GM12878 (cell line): ENCODE results near the gene BEST4. TPM values are rescaled to one million over a fixed set of nuclear protein-coding genes. Genes with fewer than 3 reads are reported as not detected.

Experiments
- polyA plus RNA-seq, 11 experiments: library from polyadenylated mRNA; depleted of rRNA in 4 of 11; unstranded in 6 of 11; stranded (reverse) in 5 of 11; fragments of >200 nt; fragmentation: Nextera tagmentation in 4 of 11; fragmentation: Illumina TruSeq in 1 of 11; extraction: Ambion mirVana in 4 of 11; extraction: Trizol in 1 of 11; gene quantifications; 1 replicate in 1 of 11; 2 replicates in 10 of 11; pipeline versions ENCODE4 v1.2.1 to v1.2.3, GENCODE V29; 2011 to 2016; ENCODE audit warnings: inconsistent platforms in 2 of 11, missing spikeins in 2 of 11, low read depth in 1 of 11
- small RNA-seq: library from RNA; depleted of rRNA; stranded (forward); fragments of <200 nt; gene quantifications from one replicate; pipeline ENCODE3, GENCODE V24; 2014
- total RNA-seq, 4 experiments: library from RNA; depleted of rRNA in 3 of 4; stranded (reverse); fragments of >200 nt in 3 of 4; fragmentation: Illumina TruSeq in 1 of 4; extraction: Trizol in 1 of 4; gene quantifications; 2 replicates each; pipeline versions ENCODE4 v1.2.1 to v1.2.3, GENCODE V29; 2013 to 2021
- TF ChIP-seq, protein P1 (sequence below): fragments of 150-350 bp; IDR thresholded peaks from 2 replicates; pipeline ENCODE4 v1.6.1; 2016; ENCODE audit warnings: low read depth, low read length

The BEST4 gene
- total and polyA plus RNA-seq, 10 of the 15 experiments (the other 5 are each of a cell fraction or from before 2014, with no cell fraction given), result 0.06 to 1.3 (median 0.42) TPM

DNA sequence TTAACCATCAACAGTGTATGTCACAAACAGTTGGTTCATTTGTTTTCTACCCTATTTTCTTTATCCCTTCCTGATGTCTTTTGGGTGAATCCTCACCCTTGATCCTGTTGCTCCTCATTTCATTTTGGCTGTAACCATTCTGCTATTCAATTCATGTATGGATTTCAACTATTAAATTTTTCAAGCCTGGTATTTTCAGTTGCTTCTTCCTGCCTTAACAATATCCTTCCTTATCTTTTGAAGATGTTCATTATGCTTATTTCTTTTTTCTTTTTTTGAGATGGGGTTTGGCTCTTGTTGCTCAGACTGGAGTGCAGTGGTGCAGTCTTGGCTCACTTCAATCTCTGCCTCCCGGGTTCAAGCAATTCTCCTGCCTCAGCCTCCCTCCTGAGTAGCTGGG lies 54.2 kb downstream of the BEST4 start (continued):
- TF ChIP-seq, protein P1, sequence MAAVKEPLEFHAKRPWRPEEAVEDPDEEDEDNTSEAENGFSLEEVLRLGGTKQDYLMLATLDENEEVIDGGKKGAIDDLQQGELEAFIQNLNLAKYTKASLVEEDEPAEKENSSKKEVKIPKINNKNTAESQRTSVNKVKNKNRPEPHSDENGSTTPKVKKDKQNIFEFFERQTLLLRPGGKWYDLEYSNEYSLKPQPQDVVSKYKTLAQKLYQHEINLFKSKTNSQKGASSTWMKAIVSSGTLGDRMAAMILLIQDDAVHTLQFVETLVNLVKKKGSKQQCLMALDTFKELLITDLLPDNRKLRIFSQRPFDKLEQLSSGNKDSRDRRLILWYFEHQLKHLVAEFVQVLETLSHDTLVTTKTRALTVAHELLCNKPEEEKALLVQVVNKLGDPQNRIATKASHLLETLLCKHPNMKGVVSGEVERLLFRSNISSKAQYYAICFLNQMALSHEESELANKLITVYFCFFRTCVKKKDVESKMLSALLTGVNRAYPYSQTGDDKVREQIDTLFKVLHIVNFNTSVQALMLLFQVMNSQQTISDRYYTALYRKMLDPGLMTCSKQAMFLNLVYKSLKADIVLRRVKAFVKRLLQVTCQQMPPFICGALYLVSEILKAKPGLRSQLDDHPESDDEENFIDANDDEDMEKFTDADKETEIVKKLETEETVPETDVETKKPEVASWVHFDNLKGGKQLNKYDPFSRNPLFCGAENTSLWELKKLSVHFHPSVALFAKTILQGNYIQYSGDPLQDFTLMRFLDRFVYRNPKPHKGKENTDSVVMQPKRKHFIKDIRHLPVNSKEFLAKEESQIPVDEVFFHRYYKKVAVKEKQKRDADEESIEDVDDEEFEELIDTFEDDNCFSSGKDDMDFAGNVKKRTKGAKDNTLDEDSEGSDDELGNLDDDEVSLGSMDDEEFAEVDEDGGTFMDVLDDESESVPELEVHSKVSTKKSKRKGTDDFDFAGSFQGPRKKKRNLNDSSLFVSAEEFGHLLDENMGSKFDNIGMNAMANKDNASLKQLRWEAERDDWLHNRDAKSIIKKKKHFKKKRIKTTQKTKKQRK, result no peak

Small RNA genes within 50 kb of the gene (small RNA-seq; reads per million reads assigned to genes)
- gene SNORD38A, result 272 reads per million, percentile 99 among the genes with 10 or more reads in this experiment
- not detected for gene SNORD38B
- 3,353 reads per million, percentile 100 among the genes with 10 or more reads in this experiment for gene SNORD46
- not detected for gene SNORD55

Other genes starting within 250 kb of the BEST4 start
Only the 7 nearest of the 12 such genes appear.
- not detected in 2 replicates for gene RNU5D-1, start 57.0 kb downstream of the BEST4 start, total RNA-seq (2014; rRNA removed)
- not detected in 2 replicates for gene RNU5D-1, start 57.0 kb downstream of the BEST4 start, total RNA-seq (2014; rRNA removed; fragmentation: Illumina TruSeq; extraction: Trizol)
- not detected in 2 replicates for gene RNU5D-1, start 57.0 kb downstream of the BEST4 start, total RNA-seq (2021)
- not detected in 2 replicates for gene RNU5D-1, start 57.0 kb downstream of the BEST4 start, polyA plus RNA-seq (2011; rRNA removed)
- not detected in 2 replicates for gene RNU5D-1, start 57.0 kb downstream of the BEST4 start, polyA plus RNA-seq (2014; fragmentation: Illumina TruSeq; extraction: Trizol)
- gene RNU5D-1, start 57.0 kb downstream of the BEST4 start, polyA plus RNA-seq (2014; fragmentation: Nextera tagmentation; extraction: Ambion mirVana), result not detected
- gene RNU5D-1, start 57.0 kb downstream of the BEST4 start, polyA plus RNA-seq (2014; rRNA removed), result not detected in 2 replicates
- not detected for gene RNU5D-1, start 57.0 kb downstream of the BEST4 start, polyA plus RNA-seq (2016; fragmentation: Nextera tagmentation; extraction: Ambion mirVana)
- gene KIF2C, start 48.3 kb downstream of the BEST4 start, total RNA-seq (2014; rRNA removed), result 73.1 and 78.7 TPM in 2 replicates
- gene KIF2C, start 48.3 kb downstream of the BEST4 start, total RNA-seq (2014; rRNA removed; fragmentation: Illumina TruSeq; extraction: Trizol), result 80.7 and 85.6 TPM in 2 replicates
- 75.0 and 81.9 TPM in 2 replicates for gene KIF2C, start 48.3 kb downstream of the BEST4 start, total RNA-seq (2021)
- 95.0 and 97.8 TPM in 2 replicates for gene KIF2C, start 48.3 kb downstream of the BEST4 start, polyA plus RNA-seq (2011; rRNA removed)
- 88.9 and 99.3 TPM in 2 replicates for gene KIF2C, start 48.3 kb downstream of the BEST4 start, polyA plus RNA-seq (2014; fragmentation: Illumina TruSeq; extraction: Trizol)
- 10 to 100 TPM; 42.3 to 45.5 TPM for gene KIF2C, start 48.3 kb downstream of the BEST4 start, polyA plus RNA-seq (2014; fragmentation: Nextera tagmentation; extraction: Ambion mirVana)
- 70.8 and 75.1 TPM in 2 replicates for gene KIF2C, start 48.3 kb downstream of the BEST4 start, polyA plus RNA-seq (2014; rRNA removed)
- gene KIF2C, start 48.3 kb downstream of the BEST4 start, polyA plus RNA-seq (2016; fragmentation: Nextera tagmentation; extraction: Ambion mirVana), result 100 to 1,000 TPM in 1 of 2 experiments, 10 to 100 TPM in 1; 99.3 to 104 TPM
- gene RPS8, start 12.6 kb downstream of the BEST4 start, total RNA-seq (2014; rRNA removed), result 3,351 and 3,453 TPM in 2 replicates
- 3,065 and 3,117 TPM in 2 replicates for gene RPS8, start 12.6 kb downstream of the BEST4 start, total RNA-seq (2014; rRNA removed; fragmentation: Illumina TruSeq; extraction: Trizol)
- 3,050 and 3,180 TPM in 2 replicates for gene RPS8, start 12.6 kb downstream of the BEST4 start, total RNA-seq (2021)
- 2,404 and 2,482 TPM in 2 replicates for gene RPS8, start 12.6 kb downstream of the BEST4 start, polyA plus RNA-seq (2011; rRNA removed)
- 1,912 and 2,704 TPM in 2 replicates for gene RPS8, start 12.6 kb downstream of the BEST4 start, polyA plus RNA-seq (2014; fragmentation: Illumina TruSeq; extraction: Trizol)
- 1,000 to 10,000 TPM; 2,238 to 3,059 TPM for gene RPS8, start 12.6 kb downstream of the BEST4 start, polyA plus RNA-seq (2014; fragmentation: Nextera tagmentation; extraction: Ambion mirVana)
- 3,141 and 3,461 TPM in 2 replicates for gene RPS8, start 12.6 kb downstream of the BEST4 start, polyA plus RNA-seq (2014; rRNA removed)
- 1,000 to 10,000 TPM; 1,296 to 1,343 TPM for gene RPS8, start 12.6 kb downstream of the BEST4 start, polyA plus RNA-seq (2016; fragmentation: Nextera tagmentation; extraction: Ambion mirVana)
- gene PLK3, start 12.2 kb upstream of the BEST4 start, total RNA-seq (2014; rRNA removed), result 19.9 and 23.1 TPM in 2 replicates
- 8.1 and 9.0 TPM in 2 replicates for gene PLK3, start 12.2 kb upstream of the BEST4 start, total RNA-seq (2014; rRNA removed; fragmentation: Illumina TruSeq; extraction: Trizol)
- gene PLK3, start 12.2 kb upstream of the BEST4 start, total RNA-seq (2021), result 16.5 and 20.9 TPM in 2 replicates
- 6.4 and 11.6 TPM in 2 replicates for gene PLK3, start 12.2 kb upstream of the BEST4 start, polyA plus RNA-seq (2011; rRNA removed)
- 5.4 and 9.3 TPM in 2 replicates for gene PLK3, start 12.2 kb upstream of the BEST4 start, polyA plus RNA-seq (2014; fragmentation: Illumina TruSeq; extraction: Trizol)
- gene PLK3, start 12.2 kb upstream of the BEST4 start, polyA plus RNA-seq (2014; fragmentation: Nextera tagmentation; extraction: Ambion mirVana), result 1 to 10 TPM; 1.5 to 1.9 TPM
- gene PLK3, start 12.2 kb upstream of the BEST4 start, polyA plus RNA-seq (2014; rRNA removed), result 23.2 and 29.2 TPM in 2 replicates
- gene PLK3, start 12.2 kb upstream of the BEST4 start, polyA plus RNA-seq (2016; fragmentation: Nextera tagmentation; extraction: Ambion mirVana), result 10 to 100 TPM; 12.5 to 17.5 TPM
- gene DYNLT4, start 19.2 kb upstream of the BEST4 start, total RNA-seq (2014; rRNA removed), result not detected in 2 replicates
- not detected in 2 replicates for gene DYNLT4, start 19.2 kb upstream of the BEST4 start, total RNA-seq (2014; rRNA removed; fragmentation: Illumina TruSeq; extraction: Trizol)
- gene DYNLT4, start 19.2 kb upstream of the BEST4 start, total RNA-seq (2021), result 0.28 and 0.45 TPM in 2 replicates
- gene DYNLT4, start 19.2 kb upstream of the BEST4 start, polyA plus RNA-seq (2011; rRNA removed), result not detected in 2 replicates
- not detected in 2 replicates for gene DYNLT4, start 19.2 kb upstream of the BEST4 start, polyA plus RNA-seq (2014; fragmentation: Illumina TruSeq; extraction: Trizol)
- not detected for gene DYNLT4, start 19.2 kb upstream of the BEST4 start, polyA plus RNA-seq (2014; fragmentation: Nextera tagmentation; extraction: Ambion mirVana)
- not detected in 2 replicates for gene DYNLT4, start 19.2 kb upstream of the BEST4 start, polyA plus RNA-seq (2014; rRNA removed)
- gene DYNLT4, start 19.2 kb upstream of the BEST4 start, polyA plus RNA-seq (2016; fragmentation: Nextera tagmentation; extraction: Ambion mirVana), result under 1 TPM in 1 of 2 experiments, not detected in 1; 0.23 TPM
- gene BTBD19, start 20.4 kb upstream of the BEST4 start, total RNA-seq (2014; rRNA removed), result 0.44 and 1.1 TPM in 2 replicates
- gene BTBD19, start 20.4 kb upstream of the BEST4 start, total RNA-seq (2014; rRNA removed; fragmentation: Illumina TruSeq; extraction: Trizol), result 0.18 and 0.45 TPM in 2 replicates
- gene BTBD19, start 20.4 kb upstream of the BEST4 start, total RNA-seq (2021), result 1.6 and 2.7 TPM in 2 replicates
- gene BTBD19, start 20.4 kb upstream of the BEST4 start, polyA plus RNA-seq (2011; rRNA removed), result 0.30 and 0.67 TPM in 2 replicates
- gene BTBD19, start 20.4 kb upstream of the BEST4 start, polyA plus RNA-seq (2014; fragmentation: Illumina TruSeq; extraction: Trizol), result 0.29 and 0.37 TPM in 2 replicates
- gene BTBD19, start 20.4 kb upstream of the BEST4 start, polyA plus RNA-seq (2014; fragmentation: Nextera tagmentation; extraction: Ambion mirVana), result under 1 TPM; 0.13 to 0.40 TPM
- 1.0 and 3.0 TPM in 2 replicates for gene BTBD19, start 20.4 kb upstream of the BEST4 start, polyA plus RNA-seq (2014; rRNA removed)
- under 1 TPM; 0.18 to 0.23 TPM for gene BTBD19, start 20.4 kb upstream of the BEST4 start, polyA plus RNA-seq (2016; fragmentation: Nextera tagmentation; extraction: Ambion mirVana)
- gene PTCH2, start 55.1 kb upstream of the BEST4 start, total RNA-seq (2014; rRNA removed), result 0.11 and 0.27 TPM in 2 replicates
- gene PTCH2, start 55.1 kb upstream of the BEST4 start, total RNA-seq (2014; rRNA removed; fragmentation: Illumina TruSeq; extraction: Trizol), result 7.6 and 8.4 TPM in 2 replicates
- gene PTCH2, start 55.1 kb upstream of the BEST4 start, total RNA-seq (2021), result 0.87 and 0.96 TPM in 2 replicates
- 0.07 and 0.16 TPM in 2 replicates for gene PTCH2, start 55.1 kb upstream of the BEST4 start, polyA plus RNA-seq (2011; rRNA removed)
- gene PTCH2, start 55.1 kb upstream of the BEST4 start, polyA plus RNA-seq (2014; fragmentation: Illumina TruSeq; extraction: Trizol), result 0.03 TPM in 1 of 2 replicates, not detected in the other
- gene PTCH2, start 55.1 kb upstream of the BEST4 start, polyA plus RNA-seq (2014; fragmentation: Nextera tagmentation; extraction: Ambion mirVana), result under 1 TPM; 0.06 to 0.18 TPM
- 0.06 and 0.09 TPM in 2 replicates for gene PTCH2, start 55.1 kb upstream of the BEST4 start, polyA plus RNA-seq (2014; rRNA removed)
- under 1 TPM; 0.04 to 0.33 TPM for gene PTCH2, start 55.1 kb upstream of the BEST4 start, polyA plus RNA-seq (2016; fragmentation: Nextera tagmentation; extraction: Ambion mirVana)